HG02943 (cell line): ENCODE data around the gene CYP2A7.
"Not testable (repeated sequence)": the region's sequence is repeated elsewhere in the genome, so short reads cannot be mapped to it uniquely, and the experiment has no call there.

Source experiments
- ATAC-seq: cut with Tn5 transposase; IDR thresholded peaks from one replicate; pipeline ENCODE4 v1.9.1; 2021; ENCODE audit warnings: mild to moderate bottlenecking, low read depth, moderate library complexity; ENCODE audit not compliant: unreplicated experiment

CYP2A7 gene, protein sequence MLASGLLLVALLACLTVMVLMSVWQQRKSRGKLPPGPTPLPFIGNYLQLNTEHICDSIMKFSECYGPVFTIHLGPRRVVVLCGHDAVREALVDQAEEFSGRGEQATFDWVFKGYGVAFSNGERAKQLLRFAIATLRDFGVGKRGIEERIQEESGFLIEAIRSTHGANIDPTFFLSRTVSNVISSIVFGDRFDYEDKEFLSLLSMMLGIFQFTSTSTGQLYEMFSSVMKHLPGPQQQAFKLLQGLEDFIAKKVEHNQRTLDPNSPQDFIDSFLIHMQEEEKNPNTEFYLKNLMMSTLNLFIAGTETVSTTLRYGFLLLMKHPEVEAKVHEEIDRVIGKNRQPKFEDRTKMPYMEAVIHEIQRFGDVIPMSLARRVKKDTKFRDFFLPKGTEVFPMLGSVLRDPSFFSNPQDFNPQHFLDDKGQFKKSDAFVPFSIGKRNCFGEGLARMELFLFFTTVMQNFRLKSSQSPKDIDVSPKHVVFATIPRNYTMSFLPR

GRCh38 chr19:40882062-40882461, at the start of gene CYP2A7:
CYP2A7 (minus strand) TSS chr19:40882231; CDS start chr19:40882210, 21 bp downstream.
- ATAC-seq, result not testable (repeated sequence)

DNA sequence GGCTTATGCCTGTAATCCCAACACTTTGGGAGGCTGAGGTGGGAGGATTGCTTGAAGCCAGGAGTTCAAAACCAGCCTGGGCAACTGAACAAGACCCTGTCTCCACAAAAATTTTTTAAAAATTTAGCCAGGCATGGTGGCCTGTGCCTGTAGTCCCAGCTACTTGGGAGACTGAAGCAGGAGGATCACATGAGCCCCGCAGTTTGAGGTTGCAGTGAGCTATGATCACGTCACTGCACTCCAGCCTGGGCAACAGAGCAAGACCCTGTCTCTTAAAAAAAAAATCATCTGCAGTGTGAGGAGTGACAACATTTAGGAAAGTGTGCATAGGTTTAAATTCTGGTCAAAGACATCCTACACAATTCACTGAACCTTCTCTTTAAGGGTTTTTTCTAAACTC, 48.8 kb upstream of the CYP2A7 start:
- ATAC-seq, result not testable (repeated sequence)

DNA sequence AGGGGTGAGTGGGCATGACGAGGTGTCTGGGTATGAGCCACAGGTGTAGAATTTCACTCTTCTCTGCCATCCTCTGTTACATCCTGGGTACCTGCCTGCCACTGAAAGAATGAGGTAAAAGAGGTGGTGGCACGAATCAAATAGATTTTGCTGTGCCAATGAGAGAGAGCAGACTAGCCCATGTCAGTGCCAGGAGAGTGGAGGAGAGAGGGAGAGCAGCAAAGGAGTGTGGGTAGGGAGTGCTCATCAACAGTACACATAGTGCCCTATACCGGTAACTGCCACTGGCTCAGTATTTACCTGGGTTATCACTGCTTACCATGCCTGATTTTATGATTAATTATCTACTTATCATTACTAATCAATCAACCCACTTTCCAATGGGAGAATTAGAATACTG, 47.9 kb upstream of the CYP2A7 start:
- not testable (repeated sequence) for ATAC-seq

GRCh38 chr19:40928850-40929249, 46.8 kb upstream of the CYP2A7 start:
- no peak for ATAC-seq

DNA sequence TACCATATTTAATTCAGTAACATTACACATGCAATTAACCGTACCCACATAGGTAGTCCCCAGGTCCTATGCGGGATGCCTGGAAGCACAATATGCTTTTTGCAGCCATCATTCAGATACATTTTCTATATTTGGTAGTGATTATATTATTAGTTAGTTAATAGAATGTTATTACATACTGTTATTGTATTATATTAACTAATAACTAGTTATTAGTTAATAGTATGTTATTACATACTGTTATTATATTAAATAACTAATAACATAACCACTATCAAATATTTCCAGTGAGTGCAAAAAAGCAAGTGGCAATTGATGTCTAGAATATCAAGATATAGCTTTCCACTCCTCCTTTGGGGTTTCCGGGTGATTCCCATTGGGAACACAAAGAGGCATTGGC, 45.5 kb upstream of the CYP2A7 start:
- ATAC-seq, result no peak

DNA sequence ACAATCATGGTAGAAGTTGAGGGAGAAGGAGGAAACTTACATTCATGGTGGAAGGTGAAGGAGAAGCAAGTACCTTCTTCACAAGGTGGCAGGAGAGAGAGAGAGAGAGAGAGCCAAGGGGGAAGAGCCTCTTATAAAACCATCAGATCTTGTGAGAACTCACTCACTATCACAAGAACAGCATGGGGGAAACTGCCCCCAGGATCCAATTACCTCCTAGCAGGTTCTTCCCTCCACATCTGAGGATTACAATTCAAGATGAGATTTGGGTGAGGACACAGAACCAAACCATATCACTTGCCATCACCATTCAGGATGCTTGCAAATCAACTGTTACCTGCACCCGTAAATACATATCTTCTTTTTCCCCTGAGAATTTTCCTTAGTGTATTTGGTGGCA, 44.2 kb upstream of the CYP2A7 start:
- ATAC-seq, result not testable (repeated sequence)

DNA sequence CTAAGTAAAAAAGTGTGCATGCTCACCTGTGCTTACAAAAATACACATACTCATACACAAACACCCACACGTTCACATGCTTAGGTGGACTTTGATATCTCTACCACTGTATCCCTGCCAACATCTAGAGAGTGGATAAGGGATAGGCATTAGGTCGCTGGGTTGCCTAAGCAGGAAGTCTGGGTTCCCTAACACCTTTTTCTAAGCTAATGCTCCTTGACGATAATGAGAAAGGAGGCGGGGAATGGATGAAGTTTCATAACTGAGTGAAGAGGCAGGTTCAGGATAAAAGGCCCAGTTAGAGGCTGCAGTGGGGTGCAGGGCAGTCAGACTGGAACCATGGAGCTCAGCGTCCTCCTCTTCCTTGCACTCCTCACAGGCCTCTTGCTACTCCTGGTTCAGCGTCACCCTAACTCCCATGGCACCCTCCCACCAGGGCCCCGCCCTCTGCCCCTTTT, 41.9 kb upstream of the CYP2A7 start:
- no peak for ATAC-seq

DNA sequence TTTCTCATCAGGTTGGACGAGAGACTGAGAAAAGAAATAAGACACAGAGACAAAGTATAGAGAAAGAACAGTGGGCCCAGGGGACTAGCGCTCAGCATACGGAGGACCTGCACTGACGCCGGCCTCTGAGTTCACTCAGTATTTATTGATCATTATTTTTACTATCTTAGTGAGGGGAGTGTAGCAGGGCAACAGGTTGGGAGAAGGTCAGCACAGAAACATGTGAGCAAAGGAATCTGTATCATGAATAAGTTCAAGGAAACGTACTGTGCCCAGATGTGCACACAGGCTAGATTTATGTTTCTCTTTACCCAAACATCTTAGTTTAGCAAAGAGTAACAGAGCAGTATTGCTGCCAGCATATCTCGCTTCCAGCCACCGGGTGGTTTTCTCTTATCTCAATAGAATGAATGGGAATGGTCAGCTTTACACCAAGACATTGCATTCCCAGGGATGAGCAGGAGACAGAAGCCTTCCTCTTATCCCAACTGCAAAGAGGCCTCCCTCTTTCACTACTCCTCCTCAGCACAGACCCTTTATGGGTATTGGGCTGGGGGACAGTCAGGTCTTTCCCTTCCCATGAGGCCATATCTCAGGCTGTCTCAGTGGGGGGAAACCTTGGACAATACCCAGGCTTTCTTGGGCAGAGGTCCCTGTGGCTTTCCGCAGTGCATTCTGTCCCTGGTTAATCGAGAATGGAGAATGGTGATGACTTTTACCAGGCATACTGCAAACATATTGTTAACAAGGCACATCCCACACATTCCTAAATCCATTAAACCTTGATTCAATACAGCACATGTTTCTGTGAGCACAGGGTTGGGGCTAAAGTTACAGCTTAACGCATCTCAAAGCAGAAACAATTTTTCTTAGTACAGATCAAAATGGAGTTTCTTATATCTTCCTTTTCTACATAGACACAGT, 40.5 kb upstream of the CYP2A7 start:
- not testable (repeated sequence) for ATAC-seq

GRCh38 chr19:40921005-40921897, 39.2 kb upstream of the CYP2A7 start:
- no peak for ATAC-seq

GRCh38 chr19:40920300-40921004, 38.4 kb upstream of the CYP2A7 start:
- ATAC-seq, result no peak

DNA sequence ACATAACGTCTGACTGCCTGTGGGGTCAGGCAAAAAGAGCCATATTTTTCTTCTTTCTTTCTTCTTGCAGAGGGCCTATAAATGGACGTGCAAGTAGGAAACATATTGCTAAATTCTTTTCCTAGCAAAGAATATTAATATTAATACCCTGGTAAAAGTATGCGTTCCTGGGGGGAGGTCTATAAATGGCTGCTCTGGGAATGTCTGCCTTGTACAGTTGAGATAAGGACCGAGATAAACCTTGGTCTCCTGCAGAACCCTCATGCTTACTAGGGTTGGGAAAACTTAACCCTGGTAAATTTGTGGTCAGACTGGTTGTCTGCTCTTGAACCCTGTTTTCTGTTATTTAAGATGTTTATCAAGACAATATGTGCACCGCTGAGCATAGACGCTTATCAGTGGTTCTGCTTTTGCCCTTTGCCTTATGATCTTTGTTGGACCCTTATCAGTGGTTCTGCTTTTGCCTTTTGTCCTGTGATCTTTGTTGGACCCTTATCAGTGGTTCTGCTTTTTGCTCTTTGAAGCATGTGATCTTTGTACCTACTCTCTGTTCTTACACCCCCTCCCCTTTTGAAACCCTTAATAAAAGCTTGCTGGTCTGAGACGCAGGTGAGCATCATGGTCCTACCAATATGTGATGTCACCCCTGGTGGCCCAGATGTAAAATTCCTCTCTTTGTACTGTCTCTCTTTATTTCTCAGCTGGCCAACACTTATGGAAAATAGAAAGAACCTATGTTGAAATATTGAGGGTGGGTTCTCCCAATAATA, 37.7 kb upstream of the CYP2A7 start:
- ATAC-seq, result not testable (repeated sequence)

GRCh38 chr19:40918303-40918702, 36.3 kb upstream of the CYP2A7 start:
- not testable (repeated sequence) for ATAC-seq

DNA sequence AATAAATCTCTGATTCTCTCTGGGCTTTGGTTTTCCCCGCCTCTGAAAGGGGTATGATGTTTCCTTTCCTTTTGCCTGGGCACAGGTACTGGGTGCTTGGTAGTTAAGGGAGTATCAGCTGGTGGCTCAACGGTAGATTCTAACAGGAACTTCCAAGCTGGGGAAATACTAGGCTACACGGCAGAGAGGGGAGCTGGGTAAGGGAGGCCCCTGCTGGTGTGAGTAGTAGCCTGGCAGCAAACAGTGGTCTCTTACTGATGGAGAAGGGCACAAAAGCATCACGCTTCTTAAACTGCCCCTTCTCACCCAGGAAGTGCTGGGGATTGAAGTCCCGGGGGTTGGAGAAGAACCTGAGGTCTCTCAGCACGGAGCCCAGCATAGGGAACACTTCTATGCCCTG, 26.9 kb upstream of the CYP2A7 start:
- no peak for ATAC-seq

DNA sequence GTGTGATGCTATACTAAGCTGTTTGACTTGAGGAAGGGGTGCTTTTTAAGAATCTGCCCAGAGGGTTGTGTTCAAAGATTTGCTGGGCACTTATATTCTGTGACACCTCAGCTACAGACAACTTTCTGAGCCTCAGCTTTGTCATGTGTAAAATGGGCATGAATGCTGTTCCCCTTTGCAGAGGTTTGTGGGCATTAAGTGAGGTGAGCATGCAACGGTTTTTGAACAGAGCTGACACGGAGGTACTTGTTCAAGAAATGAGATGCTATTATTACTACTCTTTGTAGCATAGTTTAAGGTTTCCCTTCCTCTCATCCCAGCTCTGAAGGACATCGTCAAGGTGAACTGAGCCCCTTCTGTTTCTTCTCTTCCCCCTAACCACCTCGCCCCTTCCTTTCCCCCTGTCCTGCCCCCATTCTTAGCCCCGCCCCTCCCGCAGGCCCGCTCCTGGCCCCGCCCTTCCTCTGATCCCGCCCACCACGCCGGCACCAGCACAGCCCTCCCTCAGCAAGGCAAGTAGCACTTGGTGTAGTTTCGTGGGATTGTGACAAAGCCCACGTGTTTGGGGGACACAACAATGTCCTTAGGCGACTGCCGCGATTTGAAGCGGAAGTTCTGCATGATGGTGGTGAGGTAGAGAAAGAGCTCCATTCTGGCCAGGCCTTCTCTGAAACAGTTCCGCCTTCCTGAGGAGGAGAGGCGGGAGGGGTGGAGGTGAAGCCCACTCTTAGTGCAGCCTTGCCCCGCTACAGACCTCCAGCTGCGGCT, 26.1 kb upstream of the CYP2A7 start:
- ATAC-seq, result no peak

DNA sequence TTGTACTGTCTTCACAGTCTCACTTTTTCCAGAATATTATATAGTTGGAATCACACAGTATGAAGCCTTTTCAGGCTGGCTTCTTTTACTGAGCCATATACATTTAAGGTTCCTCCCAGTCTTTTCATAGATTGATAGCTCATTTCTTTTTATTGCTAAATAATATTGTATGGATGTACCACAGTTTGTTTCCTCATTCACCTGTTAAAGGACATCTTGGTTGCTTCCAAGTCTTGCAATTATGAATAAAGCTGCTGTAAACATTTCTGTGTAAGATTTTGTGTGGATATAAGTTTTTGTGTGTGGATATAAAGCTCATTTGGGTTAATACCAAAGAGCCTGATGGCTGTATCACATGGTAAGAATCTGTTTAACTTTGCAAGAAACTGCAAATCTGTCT, 24.5 kb upstream of the CYP2A7 start:
- no peak for ATAC-seq

- ATAC-seq, result not testable (repeated sequence)
These were observed 22.7 kb upstream of the CYP2A7 start for GRCh38 chr19:40904673-40905156.

GRCh38 chr19:40901975-40902750, 20.1 kb upstream of the CYP2A7 start:
- ATAC-seq, result not testable (repeated sequence)
